ENCODE measurements around the gene TRIM72. TPM values are rescaled to one million over a fixed set of nuclear protein-coding genes. Genes with fewer than 3 reads are reported as not detected.

TRIM72 gene
- total RNA-seq, 5 donors from 2014 or later (not counting 1 experiment from before 2014, with no cell fraction given) = 0.03 to 0.09 (median 0.09) TPM; not detected in 2

- Histone ChIP-seq H3K9me3 (no peaks in the 10 kb centered on the region), H3K27ac (ENCODE audit: low read length) (peak overlapping the region; percentile 38), H3K36me3 (ENCODE audit: control insufficient read depth in 2 of 2, extremely low read depth in 1 of 2, insufficient read depth in 1 of 2, low read length in 1 of 2) (peaks cover 17 to 99% of the 10 kb centered on the region in 2 donors), H3K27me3 (replicated peaks in 1 of 2; ENCODE audit: control insufficient read depth in 2 of 2, extremely low read depth in 1 of 2, insufficient read depth in 2 of 2, low read length in 1 of 2) (no peaks in the 10 kb centered on the region), H3K4me1 (ENCODE audit: control insufficient read depth in 1 of 2, extremely low read depth in 1 of 2, insufficient read depth in 2 of 2, low read length in 2 of 2) (peaks cover 30 to 58% of the 10 kb centered on the region in 2 experiments), H3K4me3 (ENCODE audit: control insufficient read depth in 1 of 2, extremely low read depth in 1 of 2, low read length in 1 of 2) (no peak overlapping the region)
- Mint-ChIP-seq H3K36me3 (peaks cover 89% of the 10 kb centered on the region), H3K27me3 (no peaks in the 10 kb centered on the region), H3K9me3 (no peaks in the 10 kb centered on the region), H3K4me3 (peak overlapping the region in 1 of 3 donors; percentile 19), H3K4me1 (peaks cover 80 to 93% (median 81%) of the 10 kb centered on the region in 3 donors), H3K27ac (peak overlapping the region; percentile 72 to 77)
- no peak for ATAC-seq (replicated peaks in 1 of 4)
- WGBS (ENCODE audit: insufficient coverage) = 100% methylated on average over 1 of the region's 2 CpGs
- ChIA-PET CTCF (no interaction called here), POLR2A (interaction anchor here (1.0 to 1.6 kb wide), 3 partner anchors 9 to 13 kb away, joined by 3 to 10 read pairs (median 6); partner anchors contain the start of genes FUS (in 1 of the 2) and PYCARD (in 1 of the 2))
- DNase-seq = no peak
These were observed 24.5 kb upstream of the TRIM72 start for GRCh38 chr16:31189412-31189778.

- Histone ChIP-seq H3K9me3 (no peaks in the 10 kb centered on the region), H3K4me1 (ENCODE audit: control insufficient read depth in 1 of 2, extremely low read depth in 1 of 2, insufficient read depth in 2 of 2, low read length in 2 of 2) (peaks cover 25 to 52% of the 10 kb centered on the region in 2 experiments), H3K36me3 (ENCODE audit: control insufficient read depth in 2 of 2, extremely low read depth in 1 of 2, insufficient read depth in 1 of 2, low read length in 1 of 2) (peaks cover 17 to 100% of the 10 kb centered on the region in 2 donors), H3K4me3 (ENCODE audit: control insufficient read depth in 1 of 2, extremely low read depth in 1 of 2, low read length in 1 of 2) (no peak overlapping the region), H3K27me3 (replicated peaks in 1 of 2; ENCODE audit: control insufficient read depth in 2 of 2, extremely low read depth in 1 of 2, insufficient read depth in 2 of 2, low read length in 1 of 2) (no peaks in the 10 kb centered on the region), H3K27ac (ENCODE audit: low read length) (no peak overlapping the region)
- WGBS (ENCODE audit: insufficient coverage) = 99% methylated on average over 10 of the region's 12 CpGs
- H3K36me3 Mint-ChIP-seq = peaks cover 88% of the 10 kb centered on the region
- ChIA-PET POLR2A (interaction anchor here (0.6 to 1.6 kb wide), 5 partner anchors 10 to 171 kb away, joined by 3 to 10 read pairs (median 5); partner anchors contain the start of gene FUS (in 1 of the 2)), CTCF (no interaction called here)
- H3K9me3 Mint-ChIP-seq = no peaks in the 10 kb centered on the region
- no peak for ATAC-seq (replicated peaks in 1 of 4)
- peaks cover 79 to 87% (median 79%) of the 10 kb centered on the region in 3 donors for H3K4me1 Mint-ChIP-seq
- peak overlapping the region in 1 of 3 donors; percentile 19 for H3K4me3 Mint-ChIP-seq
- peak overlapping the region; percentile 52 to 72 for H3K27ac Mint-ChIP-seq
- DNase-seq = no peak
- H3K27me3 Mint-ChIP-seq = no peaks in the 10 kb centered on the region
These were observed 23.9 kb upstream of the TRIM72 start for GRCh38 chr16:31190061-31190460.

DNA sequence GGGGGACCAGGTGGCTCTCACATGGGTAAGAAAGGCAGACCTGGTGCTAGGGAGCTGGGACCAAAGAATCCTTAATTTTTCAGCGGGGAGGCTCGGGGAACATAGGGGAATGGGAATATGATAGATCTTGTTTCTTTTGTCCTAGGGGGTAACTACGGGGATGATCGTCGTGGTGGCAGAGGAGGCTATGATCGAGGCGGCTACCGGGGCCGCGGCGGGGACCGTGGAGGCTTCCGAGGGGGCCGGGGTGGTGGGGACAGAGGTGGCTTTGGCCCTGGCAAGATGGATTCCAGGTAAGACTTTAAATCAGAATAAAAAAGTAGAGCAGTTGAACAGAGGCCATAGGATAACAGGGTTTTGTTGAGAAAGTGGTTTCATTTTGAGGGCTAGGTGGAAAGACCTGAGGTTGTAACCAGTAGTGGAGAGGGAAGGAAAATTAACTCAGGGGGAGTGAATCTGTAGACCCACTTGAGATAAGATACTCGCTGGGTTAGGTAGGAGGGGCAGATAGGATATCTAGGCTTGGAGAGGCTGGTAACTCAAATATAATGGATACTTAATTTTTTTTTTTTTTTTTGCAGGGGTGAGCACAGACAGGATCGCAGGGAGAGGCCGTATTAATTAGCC, 23.0 kb upstream of the TRIM72 start:
- H3K4me3 ChIP-seq (ENCODE audit: control insufficient read depth in 1 of 2, extremely low read depth in 1 of 2, low read length in 1 of 2) = no peak overlapping the region
- Mint-ChIP-seq H3K27ac (peak overlapping the region; percentile 12 to 66), H3K4me1 (peaks cover 73 to 86% (median 73%) of the 10 kb centered on the region in 3 donors), H3K9me3 (no peaks in the 10 kb centered on the region), H3K36me3 (peaks cover 81% of the 10 kb centered on the region), H3K27me3 (no peaks in the 10 kb centered on the region), H3K4me3 (no peak overlapping the region)
- WGBS (ENCODE audit: insufficient coverage) = 97% methylated on average over 12 of the region's 17 CpGs
- peaks cover 16 to 44% of the 10 kb centered on the region in 2 experiments for H3K4me1 ChIP-seq (ENCODE audit: control insufficient read depth in 1 of 2, extremely low read depth in 1 of 2, insufficient read depth in 2 of 2, low read length in 2 of 2)
- H3K27ac ChIP-seq (ENCODE audit: low read length) = no peak overlapping the region
- ChIA-PET CTCF (no interaction called here), POLR2A (interaction anchor here in 1 of 2 donors (0.6 kb wide), 1 partner anchor 11 kb away, joined by 3 read pairs; no protein-coding TSS in a partner anchor)
- no peak for ATAC-seq (replicated peaks in 1 of 4)
- no peak for DNase-seq
- H3K36me3 ChIP-seq (ENCODE audit: control insufficient read depth in 2 of 2, extremely low read depth in 1 of 2, insufficient read depth in 1 of 2, low read length in 1 of 2) = peaks cover 26 to 100% of the 10 kb centered on the region in 2 donors
- H3K27me3 ChIP-seq (replicated peaks in 1 of 2; ENCODE audit: control insufficient read depth in 2 of 2, extremely low read depth in 1 of 2, insufficient read depth in 2 of 2, low read length in 1 of 2) = no peaks in the 10 kb centered on the region
- no peaks in the 10 kb centered on the region for H3K9me3 ChIP-seq

GRCh38 chr16:31191697-31192428, 22.1 kb upstream of the TRIM72 start:
- Mint-ChIP-seq H3K4me1 (peaks cover 67 to 83% (median 70%) of the 10 kb centered on the region in 3 donors), H3K27ac (peak overlapping the region; percentile 2 to 22), H3K4me3 (no peak overlapping the region), H3K27me3 (no peaks in the 10 kb centered on the region), H3K36me3 (peaks cover 76% of the 10 kb centered on the region), H3K9me3 (no peaks in the 10 kb centered on the region)
- Histone ChIP-seq H3K4me3 (ENCODE audit: control insufficient read depth in 1 of 2, extremely low read depth in 1 of 2, low read length in 1 of 2) (no peak overlapping the region), H3K4me1 (ENCODE audit: control insufficient read depth in 1 of 2, extremely low read depth in 1 of 2, insufficient read depth in 2 of 2, low read length in 2 of 2) (peaks cover 8 to 34% of the 10 kb centered on the region in 2 experiments), H3K9me3 (no peaks in the 10 kb centered on the region), H3K36me3 (ENCODE audit: control insufficient read depth in 2 of 2, extremely low read depth in 1 of 2, insufficient read depth in 1 of 2, low read length in 1 of 2) (peaks cover 32 to 100% of the 10 kb centered on the region in 2 donors), H3K27ac (ENCODE audit: low read length) (peak overlapping the region; percentile 11), H3K27me3 (replicated peaks in 1 of 2; ENCODE audit: control insufficient read depth in 2 of 2, extremely low read depth in 1 of 2, insufficient read depth in 2 of 2, low read length in 1 of 2) (no peaks in the 10 kb centered on the region)
- WGBS (ENCODE audit: insufficient coverage) = 95% methylated on average over 2 of the region's 5 CpGs
- POLR2A ChIA-PET = interaction anchor here in 1 of 2 donors (0.6 kb wide), 1 partner anchor 11 kb away, joined by 3 read pairs; no protein-coding TSS in a partner anchor
- CTCF ChIA-PET = no interaction called here
- ATAC-seq (replicated peaks in 1 of 4) = no peak
- DNase-seq = no peak

DNA sequence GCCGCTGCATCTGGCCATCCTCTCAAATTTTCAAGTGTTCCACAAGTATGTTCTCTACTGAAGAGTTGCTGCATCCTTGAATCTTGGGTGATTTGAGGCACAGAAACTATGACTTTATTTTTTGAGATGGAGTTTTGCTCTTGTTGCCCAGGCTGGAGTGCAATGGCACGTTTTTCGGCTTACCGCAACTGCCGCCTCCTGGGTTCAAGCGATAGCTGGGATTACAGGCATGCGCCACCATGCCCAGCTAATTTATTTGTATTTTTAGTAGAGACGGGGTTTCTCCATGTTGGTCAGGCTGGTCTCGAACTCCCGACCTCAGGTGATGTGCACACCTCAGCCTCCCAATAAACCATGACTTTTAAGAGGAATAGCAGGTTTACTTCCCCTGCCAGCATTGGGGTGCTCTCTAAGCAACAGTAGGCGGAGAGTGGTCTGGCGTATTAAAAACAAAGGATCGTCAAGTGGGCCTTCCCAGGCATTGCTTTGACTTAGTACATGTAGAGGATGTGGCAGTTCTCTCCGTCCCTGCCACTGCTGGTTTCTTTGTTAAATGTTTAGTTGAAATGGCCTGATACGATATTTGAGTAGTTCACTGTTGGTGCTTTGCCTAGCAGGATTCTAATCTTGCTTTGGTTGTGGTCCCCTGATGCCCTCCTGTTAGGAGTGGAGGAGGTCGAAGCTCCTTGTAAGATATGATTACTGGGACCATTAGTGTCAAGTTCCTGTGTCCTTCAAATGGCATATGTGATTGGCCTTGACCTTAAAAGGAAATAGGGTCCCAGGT, 20.9 kb upstream of the TRIM72 start:
- Mint-ChIP-seq H3K9me3 (no peaks in the 10 kb centered on the region), H3K4me3 (no peak overlapping the region), H3K27ac (peak overlapping the region; percentile 63 to 71), H3K27me3 (no peaks in the 10 kb centered on the region), H3K4me1 (peaks cover 58 to 74% (median 61%) of the 10 kb centered on the region in 3 donors), H3K36me3 (peaks cover 66% of the 10 kb centered on the region)
- 95% methylated on average over 9 of the region's 16 CpGs for WGBS (ENCODE audit: insufficient coverage)
- Histone ChIP-seq H3K27me3 (replicated peaks in 1 of 2; ENCODE audit: control insufficient read depth in 2 of 2, extremely low read depth in 1 of 2, insufficient read depth in 2 of 2, low read length in 1 of 2) (no peaks in the 10 kb centered on the region), H3K27ac (ENCODE audit: low read length) (peak overlapping the region; percentile 9), H3K4me3 (ENCODE audit: control insufficient read depth in 1 of 2, extremely low read depth in 1 of 2, low read length in 1 of 2) (no peak overlapping the region), H3K9me3 (no peaks in the 10 kb centered on the region), H3K4me1 (ENCODE audit: control insufficient read depth in 1 of 2, extremely low read depth in 1 of 2, insufficient read depth in 2 of 2, low read length in 2 of 2) (peaks cover 3 to 30% of the 10 kb centered on the region in 2 experiments), H3K36me3 (ENCODE audit: control insufficient read depth in 2 of 2, extremely low read depth in 1 of 2, insufficient read depth in 1 of 2, low read length in 1 of 2) (peaks cover 32 to 90% of the 10 kb centered on the region in 2 donors)
- no peak for ATAC-seq (replicated peaks in 1 of 4)
- POLR2A ChIA-PET = interaction anchor here (0.6 to 1.3 kb wide), 2 partner anchors 9 to 10 kb away, joined by 3 to 4 read pairs; partner anchors contain the start of gene PYCARD (in 1 of the 2)
- DNase-seq = no peak
- CTCF ChIA-PET = interaction anchor here in 1 of 2 donors (0.6 kb wide), 1 partner anchor 10 kb away, joined by 5 read pairs; no protein-coding TSS in a partner anchor
